ENCODE results near the gene TBCC. TPM values are rescaled to one million over a fixed set of nuclear protein-coding genes. Genes with fewer than 3 reads are reported as not detected.

The TBCC gene, protein sequence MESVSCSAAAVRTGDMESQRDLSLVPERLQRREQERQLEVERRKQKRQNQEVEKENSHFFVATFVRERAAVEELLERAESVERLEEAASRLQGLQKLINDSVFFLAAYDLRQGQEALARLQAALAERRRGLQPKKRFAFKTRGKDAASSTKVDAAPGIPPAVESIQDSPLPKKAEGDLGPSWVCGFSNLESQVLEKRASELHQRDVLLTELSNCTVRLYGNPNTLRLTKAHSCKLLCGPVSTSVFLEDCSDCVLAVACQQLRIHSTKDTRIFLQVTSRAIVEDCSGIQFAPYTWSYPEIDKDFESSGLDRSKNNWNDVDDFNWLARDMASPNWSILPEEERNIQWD
- 14.9 to 17.9 TPM (median 16.3 TPM) in 5 replicates for total RNA-seq (2022; extraction: Qiagen RNA extraction)

GRCh38 chr6:42745640-42746462 lies at the start of gene TBCC:
TSS of gene TBCC (minus strand) at chr6:42746103. CDS start at chr6:42746073, 30 bp downstream.

DNA sequence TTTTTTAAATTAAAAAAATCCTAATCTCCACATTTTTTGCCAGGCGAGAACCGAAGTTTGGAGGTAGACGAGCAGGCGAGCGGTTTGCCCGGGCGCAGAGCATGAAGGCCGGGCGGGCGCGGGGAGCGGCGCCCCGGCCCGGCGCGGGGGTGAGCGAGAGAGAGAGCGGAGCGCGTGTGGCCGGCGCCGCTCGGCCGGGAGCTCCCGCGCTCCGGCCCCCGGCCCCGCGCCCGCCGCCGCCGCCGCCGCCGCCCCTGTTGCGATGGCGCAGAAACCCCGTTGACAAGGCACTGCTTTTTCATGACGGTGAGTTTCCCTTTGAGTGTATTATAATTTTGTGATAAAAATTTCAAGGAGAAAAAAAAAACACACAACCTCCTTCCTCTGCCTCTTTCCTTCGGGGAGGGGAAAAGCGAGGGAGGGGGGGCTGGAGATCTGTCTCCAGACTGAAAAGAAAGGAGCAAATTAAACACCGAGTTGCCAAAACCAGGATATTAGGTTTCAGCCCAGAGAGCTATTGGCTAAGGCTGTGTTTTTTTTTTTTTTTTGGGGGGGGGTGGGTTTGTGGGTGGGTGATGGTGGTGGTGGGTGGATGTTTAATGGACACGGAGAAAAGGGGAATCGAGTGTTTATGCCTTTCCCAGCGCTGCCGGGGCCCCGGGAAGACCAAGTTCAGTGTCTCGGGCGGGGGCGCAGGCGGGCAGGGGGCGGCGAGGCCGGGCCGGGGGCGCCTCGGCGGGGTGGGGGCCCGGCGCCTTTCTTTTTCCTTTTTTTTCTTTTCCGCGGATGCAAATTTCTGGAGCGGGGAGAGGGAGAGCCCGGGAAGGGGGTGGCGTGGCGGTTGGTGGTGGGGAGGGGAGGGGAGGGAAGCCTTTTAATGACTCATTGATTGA lies 36.1 kb upstream of the TBCC start, which contains the start of gene BICRAL:
Gene BICRAL, plus strand, starts transcription at position 257 of the 893 bp plus-strand sequence. CDS start 39,971 bp downstream, outside the sequence.

GRCh38 chr6:42722497-42722896 lies 23.4 kb downstream of the TBCC start, which contains the start of gene PRPH2:
TSS of gene PRPH2 (minus strand) at chr6:42722597. CDS start at chr6:42722334, 263 bp downstream.

Other genes with a start within 250 kb of the TBCC start
- 5.7 to 7.3 TPM (median 6.9 TPM) in 5 replicates for gene UBR2, start 182.1 kb downstream of the TBCC start, total RNA-seq (2022; extraction: Qiagen RNA extraction)
- not detected in 5 replicates for gene PRPH2, start 23.5 kb downstream of the TBCC start, total RNA-seq (2022; extraction: Qiagen RNA extraction)
- 2.4 to 3.1 TPM (median 2.8 TPM) in 5 replicates for gene BICRAL, start 35.9 kb upstream of the TBCC start, total RNA-seq (2022; extraction: Qiagen RNA extraction)
- gene RPL7L1, start 133.5 kb upstream of the TBCC start, total RNA-seq (2022; extraction: Qiagen RNA extraction) = 61.4 to 82.5 TPM (median 64.6 TPM) in 5 replicates
- not detected in 5 replicates for gene PTCRA, start 169.9 kb upstream of the TBCC start, total RNA-seq (2022; extraction: Qiagen RNA extraction)
- 35.8 to 45.4 TPM (median 42.7 TPM) in 5 replicates for gene CNPY3, start 183.4 kb upstream of the TBCC start, total RNA-seq (2022; extraction: Qiagen RNA extraction)
- 0.22 to 0.30 TPM in 2 of 5 replicates, not detected in the others for gene GNMT, start 214.7 kb upstream of the TBCC start, total RNA-seq (2022; extraction: Qiagen RNA extraction)
- gene PEX6, start 233.1 kb upstream of the TBCC start, total RNA-seq (2022; extraction: Qiagen RNA extraction) = 5.1 to 9.3 TPM (median 8.6 TPM) in 5 replicates
- 23.1 to 26.5 TPM (median 25.1 TPM) in 5 replicates for gene PPP2R5D, start 238.5 kb upstream of the TBCC start, total RNA-seq (2022; extraction: Qiagen RNA extraction)

Data from A549 treated with Mapracorat at 1 μM for 4 hours (cell line).